Measurements from ENCODE around the gene TOLLIP.

TOLLIP gene

GRCh38 chr11:1233351-1234053, 75.9 kb downstream of the TOLLIP start:
- peak overlapping the region; percentile 47 for H3K9ac ChIP-seq (ENCODE audit: low read depth in 1 of 2, low read length in 2 of 2)
- no peaks in the 10 kb centered on the region for H3K9me3 ChIP-seq (ENCODE audit: control insufficient read depth in 2 of 2, low read length in 2 of 2)
- H3K27ac ChIP-seq (ENCODE audit: low read depth in 2 of 2, low read length in 2 of 2) = peak overlapping the region; percentile 66 to 77
- H3K27me3 ChIP-seq (ENCODE audit: control insufficient read depth in 2 of 2, insufficient read depth in 2 of 2, low read length in 2 of 2) = no peaks in the 10 kb centered on the region
- peaks cover 0 to 5% of the 10 kb centered on the region in 2 donors for H3K36me3 ChIP-seq (ENCODE audit: control insufficient read depth in 2 of 2, insufficient read depth in 2 of 2, low read length in 2 of 2)
- H3K4me3 ChIP-seq (ENCODE audit: low read length in 2 of 2) = no peak overlapping the region
- peaks cover 36 to 58% of the 10 kb centered on the region in 2 donors for H3K4me1 ChIP-seq (ENCODE audit: control insufficient read depth in 2 of 2, insufficient read depth in 2 of 2, low read length in 2 of 2)

- Histone ChIP-seq H3K27me3 (ENCODE audit: control insufficient read depth in 2 of 2, insufficient read depth in 2 of 2, low read length in 2 of 2) (no peaks in the 10 kb centered on the region), H3K4me3 (ENCODE audit: low read length in 2 of 2) (no peak overlapping the region), H3K4me1 (ENCODE audit: control insufficient read depth in 2 of 2, insufficient read depth in 2 of 2, low read length in 2 of 2) (peaks cover 36 to 52% of the 10 kb centered on the region in 2 donors), H3K27ac (ENCODE audit: low read depth in 2 of 2, low read length in 2 of 2) (peak overlapping the region; percentile 13 to 77), H3K9me3 (ENCODE audit: control insufficient read depth in 2 of 2, low read length in 2 of 2) (no peaks in the 10 kb centered on the region), H3K9ac (ENCODE audit: low read depth in 1 of 2, low read length in 2 of 2) (peak overlapping the region in 1 of 2 donors; percentile 47), H3K36me3 (ENCODE audit: control insufficient read depth in 2 of 2, insufficient read depth in 2 of 2, low read length in 2 of 2) (peaks cover 0 to 4% of the 10 kb centered on the region in 2 donors)
These were observed 76.5 kb downstream of the TOLLIP start for GRCh38 chr11:1232883-1233321.

- peaks cover 36 to 46% of the 10 kb centered on the region in 2 donors for H3K4me1 ChIP-seq (ENCODE audit: control insufficient read depth in 2 of 2, insufficient read depth in 2 of 2, low read length in 2 of 2)
- no peak overlapping the region for H3K4me3 ChIP-seq (ENCODE audit: low read length in 2 of 2)
- H3K9ac ChIP-seq (ENCODE audit: low read depth in 1 of 2, low read length in 2 of 2) = peak overlapping the region in 1 of 2 donors; percentile 47
- peak overlapping the region in 1 of 2 donors; percentile 77 for H3K27ac ChIP-seq (ENCODE audit: low read depth in 2 of 2, low read length in 2 of 2)
- no peaks in the 10 kb centered on the region for H3K9me3 ChIP-seq (ENCODE audit: control insufficient read depth in 2 of 2, low read length in 2 of 2)
- no peaks in the 10 kb centered on the region for H3K27me3 ChIP-seq (ENCODE audit: control insufficient read depth in 2 of 2, insufficient read depth in 2 of 2, low read length in 2 of 2)
- peaks cover 0 to 3% of the 10 kb centered on the region in 2 donors for H3K36me3 ChIP-seq (ENCODE audit: control insufficient read depth in 2 of 2, insufficient read depth in 2 of 2, low read length in 2 of 2)
These were observed 77.2 kb downstream of the TOLLIP start for GRCh38 chr11:1232021-1232882.

- H3K27ac ChIP-seq (ENCODE audit: low read depth in 2 of 2, low read length in 2 of 2) = peak overlapping the region in 1 of 2 donors; percentile 16
- peaks cover 0 to 3% of the 10 kb centered on the region in 2 donors for H3K36me3 ChIP-seq (ENCODE audit: control insufficient read depth in 2 of 2, insufficient read depth in 2 of 2, low read length in 2 of 2)
- no peak overlapping the region for H3K4me3 ChIP-seq (ENCODE audit: low read length in 2 of 2)
- peaks cover 32 to 39% of the 10 kb centered on the region in 2 donors for H3K4me1 ChIP-seq (ENCODE audit: control insufficient read depth in 2 of 2, insufficient read depth in 2 of 2, low read length in 2 of 2)
- no peaks in the 10 kb centered on the region for H3K27me3 ChIP-seq (ENCODE audit: control insufficient read depth in 2 of 2, insufficient read depth in 2 of 2, low read length in 2 of 2)
- H3K9ac ChIP-seq (ENCODE audit: low read depth in 1 of 2, low read length in 2 of 2) = no peak overlapping the region
- no peaks in the 10 kb centered on the region for H3K9me3 ChIP-seq (ENCODE audit: control insufficient read depth in 2 of 2, low read length in 2 of 2)
These were observed 77.9 kb downstream of the TOLLIP start for GRCh38 chr11:1231396-1232020.

- H3K9ac ChIP-seq (ENCODE audit: low read depth in 1 of 2, low read length in 2 of 2) = no peak overlapping the region
- peaks cover 30 to 35% of the 10 kb centered on the region in 2 donors for H3K4me1 ChIP-seq (ENCODE audit: control insufficient read depth in 2 of 2, insufficient read depth in 2 of 2, low read length in 2 of 2)
- no peaks in the 10 kb centered on the region for H3K27me3 ChIP-seq (ENCODE audit: control insufficient read depth in 2 of 2, insufficient read depth in 2 of 2, low read length in 2 of 2)
These were observed 78.7 kb downstream of the TOLLIP start for GRCh38 chr11:1230456-1231395.

GRCh38 chr11:1230121-1230455, 79.3 kb downstream of the TOLLIP start:
- peaks cover 30 to 35% of the 10 kb centered on the region in 2 donors for H3K4me1 ChIP-seq (ENCODE audit: control insufficient read depth in 2 of 2, insufficient read depth in 2 of 2, low read length in 2 of 2)
- H3K36me3 ChIP-seq (ENCODE audit: control insufficient read depth in 2 of 2, insufficient read depth in 2 of 2, low read length in 2 of 2) = peaks cover 0 to 3% of the 10 kb centered on the region in 2 donors
- H3K27me3 ChIP-seq (ENCODE audit: control insufficient read depth in 2 of 2, insufficient read depth in 2 of 2, low read length in 2 of 2) = no peaks in the 10 kb centered on the region
- no peak overlapping the region for H3K4me3 ChIP-seq (ENCODE audit: low read length in 2 of 2)
- H3K9me3 ChIP-seq (ENCODE audit: control insufficient read depth in 2 of 2, low read length in 2 of 2) = no peaks in the 10 kb centered on the region
- no peak overlapping the region for H3K9ac ChIP-seq (ENCODE audit: low read depth in 1 of 2, low read length in 2 of 2)
- H3K27ac ChIP-seq (ENCODE audit: low read depth in 2 of 2, low read length in 2 of 2) = no peak overlapping the region

More at GRCh38 chr11:1230456-1231395, 78.7 kb downstream of the TOLLIP start:
- Histone ChIP-seq H3K4me3 (ENCODE audit: low read length in 2 of 2) (no peak overlapping the region), H3K9me3 (ENCODE audit: control insufficient read depth in 2 of 2, low read length in 2 of 2) (no peaks in the 10 kb centered on the region), H3K27ac (ENCODE audit: low read depth in 2 of 2, low read length in 2 of 2) (peak overlapping the region in 1 of 2 donors; percentile 16), H3K36me3 (ENCODE audit: control insufficient read depth in 2 of 2, insufficient read depth in 2 of 2, low read length in 2 of 2) (peaks cover 0 to 3% of the 10 kb centered on the region in 2 donors)

GRCh38 chr11:1229471-1230120, 79.8 kb downstream of the TOLLIP start:
- H3K4me1 ChIP-seq (ENCODE audit: control insufficient read depth in 2 of 2, insufficient read depth in 2 of 2, low read length in 2 of 2) = peaks cover 30 to 39% of the 10 kb centered on the region in 2 donors
- H3K36me3 ChIP-seq (ENCODE audit: control insufficient read depth in 2 of 2, insufficient read depth in 2 of 2, low read length in 2 of 2) = peaks cover 0 to 3% of the 10 kb centered on the region in 2 donors
- no peak overlapping the region for H3K4me3 ChIP-seq (ENCODE audit: low read length in 2 of 2)
- no peak overlapping the region for H3K27ac ChIP-seq (ENCODE audit: low read depth in 2 of 2, low read length in 2 of 2)
- no peak overlapping the region for H3K9ac ChIP-seq (ENCODE audit: low read depth in 1 of 2, low read length in 2 of 2)
- no peaks in the 10 kb centered on the region for H3K27me3 ChIP-seq (ENCODE audit: control insufficient read depth in 2 of 2, insufficient read depth in 2 of 2, low read length in 2 of 2)
- H3K9me3 ChIP-seq (ENCODE audit: control insufficient read depth in 2 of 2, low read length in 2 of 2) = no peaks in the 10 kb centered on the region

- H3K27me3 ChIP-seq (ENCODE audit: control insufficient read depth in 2 of 2, insufficient read depth in 2 of 2, low read length in 2 of 2) = no peaks in the 10 kb centered on the region
- H3K4me1 ChIP-seq (ENCODE audit: control insufficient read depth in 2 of 2, insufficient read depth in 2 of 2, low read length in 2 of 2) = peaks cover 27 to 38% of the 10 kb centered on the region in 2 donors
- no peak overlapping the region for H3K9ac ChIP-seq (ENCODE audit: low read depth in 1 of 2, low read length in 2 of 2)
These were observed 80.4 kb downstream of the TOLLIP start for GRCh38 chr11:1228921-1229451.

More at GRCh38 chr11:1228921-1229451, 80.4 kb downstream of the TOLLIP start:
- Histone ChIP-seq H3K9me3 (ENCODE audit: control insufficient read depth in 2 of 2, low read length in 2 of 2) (no peaks in the 10 kb centered on the region), H3K27ac (ENCODE audit: low read depth in 2 of 2, low read length in 2 of 2) (no peak overlapping the region), H3K4me3 (ENCODE audit: low read length in 2 of 2) (no peak overlapping the region), H3K36me3 (ENCODE audit: control insufficient read depth in 2 of 2, insufficient read depth in 2 of 2, low read length in 2 of 2) (peaks cover 0 to 3% of the 10 kb centered on the region in 2 donors)

All from mucosa of rectum (tissue), 2 donors.